NB4 (cell line): ENCODE measurements around the gene GULP1.

Experiments used
- DNase-seq: peaks from one replicate; pipeline ENCODE4 v3.0.0; 2010; ENCODE audit warnings: low read depth
- H3K4me3 ChIP-seq: one replicate; pipeline ENCODE4 v1.5.1; 2011; ENCODE audit warnings: mild to moderate bottlenecking, low read depth, low read length, moderate library complexity
- MAX ChIP-seq: IDR thresholded peaks from 2 replicates; pipeline ENCODE4 v1.6.1; 2011; ENCODE audit warnings: low read depth, low read length
- MYC ChIP-seq: IDR thresholded peaks from 2 replicates; pipeline ENCODE4 v1.6.1; 2011; ENCODE audit warnings: low read depth, low read length
- POLR2A ChIP-seq: IDR thresholded peaks from 2 replicates; pipeline ENCODE4 v1.6.1; 2011; ENCODE audit warnings: mild to moderate bottlenecking; ENCODE audit not compliant: insufficient read length; ENCODE audit errors: extremely low read depth
- TF ChIP-seq, protein P1 (sequence below): IDR thresholded peaks from one replicate; pipeline ENCODE4 v1.5.1; 2012; ENCODE audit warnings: low read depth, low read length

The GULP1 gene

GRCh38 chr2:188251034-188251433 lies 40.6 kb upstream of the GULP1 start:
- TF ChIP-seq, protein P1, sequence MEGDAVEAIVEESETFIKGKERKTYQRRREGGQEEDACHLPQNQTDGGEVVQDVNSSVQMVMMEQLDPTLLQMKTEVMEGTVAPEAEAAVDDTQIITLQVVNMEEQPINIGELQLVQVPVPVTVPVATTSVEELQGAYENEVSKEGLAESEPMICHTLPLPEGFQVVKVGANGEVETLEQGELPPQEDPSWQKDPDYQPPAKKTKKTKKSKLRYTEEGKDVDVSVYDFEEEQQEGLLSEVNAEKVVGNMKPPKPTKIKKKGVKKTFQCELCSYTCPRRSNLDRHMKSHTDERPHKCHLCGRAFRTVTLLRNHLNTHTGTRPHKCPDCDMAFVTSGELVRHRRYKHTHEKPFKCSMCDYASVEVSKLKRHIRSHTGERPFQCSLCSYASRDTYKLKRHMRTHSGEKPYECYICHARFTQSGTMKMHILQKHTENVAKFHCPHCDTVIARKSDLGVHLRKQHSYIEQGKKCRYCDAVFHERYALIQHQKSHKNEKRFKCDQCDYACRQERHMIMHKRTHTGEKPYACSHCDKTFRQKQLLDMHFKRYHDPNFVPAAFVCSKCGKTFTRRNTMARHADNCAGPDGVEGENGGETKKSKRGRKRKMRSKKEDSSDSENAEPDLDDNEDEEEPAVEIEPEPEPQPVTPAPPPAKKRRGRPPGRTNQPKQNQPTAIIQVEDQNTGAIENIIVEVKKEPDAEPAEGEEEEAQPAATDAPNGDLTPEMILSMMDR: no peak
- TF ChIP-seq POLR2A (no peak), MYC (no peak), MAX (no peak)
- no peak overlapping the region for H3K4me3 ChIP-seq
- no peak for DNase-seq

DNA sequence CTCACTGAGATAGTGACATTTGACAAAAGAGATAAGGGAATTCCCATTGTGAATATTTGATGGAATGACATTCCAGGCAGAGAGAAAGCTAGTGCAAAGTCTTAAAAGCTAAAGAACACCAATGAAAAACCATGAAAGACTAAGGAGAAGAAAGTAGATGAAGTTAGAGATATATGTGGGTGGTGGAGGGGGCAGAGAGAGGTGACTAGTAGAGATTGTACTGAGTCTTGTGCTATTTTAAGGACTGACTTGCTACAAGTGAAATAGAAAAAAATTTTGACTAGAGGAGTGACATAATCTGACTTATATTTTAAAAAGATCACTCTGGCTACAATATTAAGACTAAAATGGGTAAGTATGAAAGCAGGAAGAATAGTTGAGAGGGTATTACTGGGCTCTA lies 35.3 kb upstream of the GULP1 start:
- TF ChIP-seq, protein P1: no peak
- TF ChIP-seq POLR2A: no peak
- no peak for TF ChIP-seq MAX
- TF ChIP-seq MYC: no peak
- DNase-seq: no peak
- H3K4me3 ChIP-seq: no peak overlapping the region

DNA sequence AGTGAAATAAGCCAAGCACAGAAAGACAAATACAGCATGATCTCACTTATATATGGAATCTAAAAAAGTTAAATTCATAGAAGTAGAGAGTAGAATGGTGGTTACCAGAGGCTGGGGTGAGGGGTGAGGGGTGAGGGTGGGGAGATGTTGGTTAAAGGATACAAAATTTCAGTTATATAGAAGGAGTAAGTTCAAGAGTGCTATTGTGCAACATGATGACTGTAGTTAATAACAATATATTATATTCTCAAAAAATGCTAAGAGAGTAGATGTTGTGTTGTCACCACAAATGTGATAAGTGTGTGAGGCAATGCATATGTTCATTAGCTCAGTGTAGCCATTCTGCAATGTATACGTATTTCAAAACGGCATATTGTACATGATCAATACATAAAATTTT lies 26.4 kb upstream of the GULP1 start:
- TF ChIP-seq, protein P1: no peak
- no peak for TF ChIP-seq MAX
- TF ChIP-seq POLR2A: no peak
- no peak for TF ChIP-seq MYC
- no peak for DNase-seq
- H3K4me3 ChIP-seq: no peak overlapping the region

DNA sequence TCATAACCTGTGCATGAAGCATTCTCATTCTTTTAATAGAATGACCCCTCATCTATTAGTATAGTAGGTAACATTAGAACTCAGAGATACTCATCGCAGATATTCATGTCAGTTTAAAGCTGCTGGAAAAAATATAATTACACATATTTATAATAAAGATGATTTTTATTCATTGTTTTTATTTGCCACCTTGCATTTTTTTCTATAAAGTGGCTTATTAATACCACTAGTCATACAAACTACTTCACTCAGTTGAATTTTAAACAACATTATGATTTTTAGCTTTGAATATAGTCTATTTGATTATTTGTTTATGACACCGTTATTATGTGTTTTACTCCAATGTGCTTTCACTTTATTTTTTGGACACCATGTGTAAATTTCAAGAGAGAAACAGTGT lies 23.9 kb upstream of the GULP1 start:
- TF ChIP-seq POLR2A (no peak), MAX (no peak), MYC (no peak)
- TF ChIP-seq, protein P1: no peak

DNA sequence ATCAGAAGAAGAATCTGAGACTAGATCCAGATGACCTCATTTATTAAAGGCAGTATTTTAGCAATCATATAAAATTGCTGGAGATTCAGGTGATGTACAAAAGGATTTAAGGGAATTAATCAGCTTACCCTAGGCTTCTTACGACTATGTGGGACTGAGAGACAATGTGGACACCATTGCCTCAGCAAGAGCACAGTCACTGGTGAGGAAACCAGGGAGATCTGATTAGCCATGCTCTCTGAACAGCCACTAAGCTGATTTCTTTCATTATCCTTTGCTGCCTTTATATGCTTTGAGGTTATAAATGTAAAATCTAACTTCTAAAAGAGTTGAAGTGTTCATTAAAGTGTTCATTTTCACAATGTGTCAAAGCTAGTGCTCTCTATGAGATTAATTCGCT lies 22.7 kb upstream of the GULP1 start:
- TF ChIP-seq POLR2A: no peak
- TF ChIP-seq, protein P1: no peak
- no peak for TF ChIP-seq MYC
- TF ChIP-seq MAX: no peak
- no peak for DNase-seq
- no peak overlapping the region for H3K4me3 ChIP-seq

More for the DNA sequence above, 23.9 kb upstream of the GULP1 start:
- H3K4me3 ChIP-seq: no peak overlapping the region
- DNase-seq: no peak

GRCh38 chr2:188272121-188272520 lies 19.6 kb upstream of the GULP1 start:
- TF ChIP-seq, protein P1: no peak
- TF ChIP-seq MAX (no peak), MYC (no peak), POLR2A (no peak)
- no peak overlapping the region for H3K4me3 ChIP-seq
- DNase-seq: no peak
